DMS53 treated with DMSO at 0.1 percent for 48 hours (cell line): ENCODE data around the gene CACNG6.

Source experiments
- DNase-seq: peaks from one replicate; lab custom pipeline; 2025; ENCODE audit not compliant: unreplicated experiment; lab: John Stamatoyannopoulos, UW

CACNG6 gene

GRCh38 chr19:53966931-53967330 is 24.5 kb upstream of the CACNG6 start:
- DNase-seq, result no peak

- no peak for DNase-seq
Measured at GRCh38 chr19:53969366-53969765, 22.1 kb upstream of the CACNG6 start.

DNA sequence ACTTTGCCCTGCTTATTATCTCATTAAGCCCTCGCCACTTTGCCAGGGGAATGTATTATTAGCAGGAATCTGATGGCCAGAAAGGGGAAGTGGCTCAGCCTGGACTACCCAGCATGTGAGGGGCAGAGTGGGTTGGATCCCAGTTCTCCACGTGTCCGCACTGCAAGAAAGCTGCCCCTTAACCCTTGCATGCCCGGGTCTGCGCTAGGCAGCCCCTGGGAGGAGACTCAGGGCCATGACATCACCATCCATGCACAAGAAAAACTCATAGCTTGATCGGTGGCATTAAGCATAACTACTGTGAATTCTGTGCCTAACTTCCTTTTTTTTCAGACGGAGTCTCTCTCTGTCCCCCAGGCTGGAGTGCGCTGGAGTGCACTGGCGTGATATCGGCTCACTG is 19.8 kb upstream of the CACNG6 start:
- no peak for DNase-seq

DNA sequence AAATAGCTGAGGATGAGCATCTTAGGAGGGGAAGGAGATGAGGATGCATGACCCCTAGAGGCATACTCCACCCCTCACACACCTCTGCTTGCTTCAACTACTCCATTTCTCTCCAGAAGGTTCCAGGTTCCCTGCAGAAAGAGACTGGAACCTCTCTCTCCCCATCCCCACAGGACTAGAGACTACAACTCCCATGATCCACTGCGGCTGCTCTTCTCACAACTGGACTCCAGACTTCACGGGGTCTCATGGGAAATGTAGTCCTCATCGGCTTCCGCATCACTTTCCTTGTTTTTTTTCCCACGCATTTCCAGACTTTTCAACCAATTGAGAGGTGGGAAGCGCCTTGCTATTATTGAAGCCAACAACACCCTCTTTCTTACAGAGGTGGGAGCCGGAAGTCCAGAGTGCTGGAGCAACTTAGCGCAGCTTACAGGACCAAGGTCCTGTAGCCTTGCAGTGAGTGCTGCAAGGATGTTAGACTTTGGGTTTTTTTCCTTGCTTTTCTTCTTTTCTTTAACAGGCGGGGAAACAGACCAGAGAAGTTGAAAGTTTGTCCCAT is 13.9 kb upstream of the CACNG6 start:
- DNase-seq, result no peak

GRCh38 chr19:53977991-53978731 is 13.3 kb upstream of the CACNG6 start:
- DNase-seq, result no peak

DNA sequence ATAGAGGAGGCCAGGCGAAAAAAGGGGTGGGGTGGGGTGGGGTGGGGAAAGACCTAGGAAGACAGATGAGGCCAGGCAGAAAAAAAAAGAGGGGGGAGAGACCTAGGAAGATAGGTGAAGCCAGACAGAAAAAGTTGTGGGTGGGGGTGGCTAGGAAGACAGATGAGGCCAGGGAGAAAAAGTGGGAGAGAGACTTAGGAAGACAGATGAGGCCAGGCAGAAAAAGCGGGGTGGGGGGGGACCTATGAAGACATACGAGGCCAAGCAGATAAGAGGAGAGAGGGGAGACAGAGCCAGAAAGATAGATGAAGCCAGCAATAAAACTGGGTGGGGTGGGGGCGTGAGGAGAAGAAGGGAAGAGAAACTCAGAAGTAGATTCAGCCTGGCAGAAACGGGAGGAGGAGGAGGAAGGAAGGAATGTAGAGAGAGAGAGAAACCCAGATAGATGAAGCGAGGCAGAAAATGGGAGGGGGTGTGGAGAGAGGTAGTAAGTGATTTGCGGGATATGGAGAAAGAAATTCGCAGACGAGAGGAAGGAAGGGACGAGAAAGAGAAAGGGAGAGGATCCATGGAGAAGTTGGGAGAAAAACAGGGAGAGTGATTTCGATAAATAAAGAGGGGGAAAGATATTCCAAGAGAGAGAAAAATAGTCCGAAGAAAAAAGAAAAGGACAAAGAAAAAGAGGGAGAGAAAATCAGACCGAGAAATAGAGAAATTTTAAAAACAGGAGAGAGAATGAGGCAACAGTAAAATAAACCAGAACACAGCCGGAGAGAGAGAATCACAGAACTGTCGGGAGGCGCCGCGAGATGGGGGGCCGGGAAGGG is 12.2 kb upstream of the CACNG6 start:
- no peak for DNase-seq

DNA sequence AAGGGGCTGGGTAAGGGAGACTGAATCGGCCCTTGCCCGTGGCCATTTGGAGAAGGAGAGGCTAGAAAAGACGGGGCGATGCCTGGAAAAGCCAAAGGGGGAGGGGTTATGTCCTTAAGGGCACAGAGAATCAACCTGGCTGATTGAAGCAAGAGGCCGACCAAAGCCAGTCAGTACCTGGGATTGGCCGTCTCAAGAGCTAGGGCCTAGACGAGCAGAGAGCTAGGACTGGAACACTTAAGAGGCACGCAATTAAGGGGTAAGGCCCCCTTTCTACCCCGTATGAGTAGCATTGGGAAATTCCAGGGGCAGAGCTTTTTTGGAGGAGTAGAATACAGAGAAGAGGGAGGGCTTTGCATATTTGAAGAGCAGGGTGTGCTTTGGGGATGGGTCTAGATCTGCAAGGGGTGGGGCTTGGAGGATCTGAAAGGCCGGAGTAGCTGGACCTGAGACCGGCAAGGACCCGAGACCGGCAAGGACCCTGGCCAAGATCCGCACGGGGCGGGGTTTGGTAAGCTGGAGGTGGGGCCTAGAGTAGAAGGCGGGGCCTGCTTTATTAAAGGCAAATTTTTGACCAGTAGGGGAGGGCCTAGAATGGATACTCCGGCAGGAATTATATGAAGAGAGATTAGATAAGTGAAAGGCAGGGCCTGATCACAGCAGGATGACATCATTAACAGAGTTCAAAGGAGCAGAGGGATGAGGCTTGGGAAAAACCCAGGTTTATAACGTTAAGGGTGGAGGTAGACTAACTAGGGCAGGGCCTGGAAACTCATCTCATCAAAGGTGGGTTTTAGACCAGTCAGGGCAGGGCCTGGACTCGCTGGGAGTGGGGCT is 10.7 kb upstream of the CACNG6 start:
- no peak for DNase-seq

GRCh38 chr19:53981376-53981951 is 10.0 kb upstream of the CACNG6 start:
- DNase-seq, result no peak

DNA sequence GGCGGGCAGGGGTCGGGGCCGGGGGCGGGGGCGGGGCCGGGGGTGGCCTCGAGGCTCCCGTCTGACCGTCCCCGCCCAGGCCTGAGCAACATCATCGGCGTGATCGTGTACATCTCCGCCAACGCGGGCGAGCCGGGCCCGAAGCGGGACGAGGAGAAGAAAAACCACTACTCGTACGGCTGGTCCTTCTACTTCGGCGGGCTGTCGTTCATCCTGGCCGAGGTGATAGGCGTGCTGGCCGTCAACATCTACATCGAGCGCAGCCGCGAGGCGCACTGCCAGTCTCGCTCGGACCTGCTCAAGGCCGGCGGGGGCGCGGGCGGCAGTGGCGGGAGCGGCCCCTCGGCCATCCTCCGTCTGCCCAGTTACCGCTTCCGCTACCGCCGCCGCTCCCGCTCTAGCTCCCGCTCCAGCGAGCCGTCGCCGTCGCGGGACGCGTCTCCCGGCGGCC is 9.4 kb upstream of the CACNG6 start:
- no peak for DNase-seq

GRCh38 chr19:53982611-53983010 is 8.8 kb upstream of the CACNG6 start:
- no peak for DNase-seq

DNA sequence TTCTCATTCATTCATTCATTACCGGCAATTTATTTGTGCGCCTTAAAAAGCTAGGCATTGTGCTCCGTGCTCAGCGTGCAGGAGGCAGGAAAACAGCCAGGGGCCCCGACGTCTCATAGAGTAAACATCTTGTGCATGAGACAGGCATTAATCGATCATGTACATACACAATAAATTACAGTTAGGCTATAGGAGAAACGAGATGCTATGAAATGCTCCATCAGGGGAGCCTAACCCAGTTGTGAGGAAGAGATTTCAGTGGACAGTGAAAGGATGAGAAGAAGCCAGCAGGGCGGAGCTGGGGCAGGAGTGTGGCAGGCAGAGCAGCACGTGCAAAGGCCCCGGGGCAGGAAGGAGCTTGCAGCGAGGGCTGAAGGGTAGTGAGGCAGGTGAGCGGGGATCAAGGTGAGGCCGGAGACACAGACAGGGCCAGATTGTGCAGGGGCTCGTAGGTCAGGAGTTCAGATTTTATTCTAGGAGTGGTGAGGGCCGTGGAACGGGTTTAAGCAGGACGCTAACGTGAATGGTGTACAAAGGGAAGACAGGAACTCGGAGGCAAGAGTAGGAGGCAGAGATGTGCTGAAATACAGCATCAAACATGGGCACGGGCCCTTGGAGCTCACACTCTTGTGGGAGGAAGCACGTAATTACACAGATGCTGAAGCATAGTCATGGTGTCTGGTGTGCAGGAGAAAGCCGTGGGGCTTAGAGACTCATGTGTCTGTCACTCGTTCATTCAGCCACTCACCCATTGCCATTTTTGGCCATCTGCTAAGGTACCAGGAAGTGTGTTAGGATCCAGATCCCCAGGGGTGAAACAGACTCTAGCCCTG is 7.8 kb upstream of the CACNG6 start:
- DNase-seq, result no peak

DNA sequence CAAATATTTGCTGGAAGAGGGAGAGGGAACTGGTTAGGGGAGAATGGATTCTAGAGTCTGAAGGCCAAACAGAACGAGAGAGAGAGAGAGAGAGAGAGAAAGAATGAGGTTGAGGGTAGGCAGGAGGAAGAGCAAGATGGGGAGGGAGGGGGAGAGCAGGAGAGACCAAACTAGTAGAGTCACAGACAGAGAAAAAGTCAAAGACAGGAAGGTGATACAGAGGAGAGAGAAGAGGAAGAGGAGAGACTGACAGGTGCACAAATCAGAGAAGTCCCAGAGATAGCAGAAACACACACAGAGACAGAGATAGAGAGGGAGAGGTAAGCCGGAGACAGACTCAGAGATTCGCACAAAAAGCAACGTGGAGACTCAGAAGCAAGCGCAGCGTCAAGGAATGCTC is 5.6 kb upstream of the CACNG6 start:
- no peak for DNase-seq

DNA sequence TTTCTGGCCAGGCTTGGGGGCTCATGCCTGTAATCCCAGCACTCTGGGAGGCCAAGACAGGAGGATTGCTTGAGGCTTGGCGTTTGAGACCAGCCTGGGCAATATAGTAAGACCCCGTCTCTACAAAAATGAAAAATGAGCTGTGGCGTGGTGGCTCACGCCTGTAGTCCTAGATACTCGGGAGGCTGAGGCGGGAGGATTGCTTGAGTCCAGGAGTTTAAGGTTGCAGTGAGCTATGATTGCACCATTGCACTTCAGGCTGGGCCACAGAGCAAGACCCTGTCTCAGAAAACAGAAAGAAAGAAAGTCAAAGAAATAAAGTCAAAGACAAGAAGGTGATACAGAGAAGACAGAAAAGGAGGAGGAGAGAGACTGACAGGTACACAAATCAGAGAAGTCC is 2.5 kb upstream of the CACNG6 start:
- no peak for DNase-seq

- no peak for DNase-seq
Measured at GRCh38 chr19:53989600-53990533, 1.6 kb upstream of the CACNG6 start.

DNA sequence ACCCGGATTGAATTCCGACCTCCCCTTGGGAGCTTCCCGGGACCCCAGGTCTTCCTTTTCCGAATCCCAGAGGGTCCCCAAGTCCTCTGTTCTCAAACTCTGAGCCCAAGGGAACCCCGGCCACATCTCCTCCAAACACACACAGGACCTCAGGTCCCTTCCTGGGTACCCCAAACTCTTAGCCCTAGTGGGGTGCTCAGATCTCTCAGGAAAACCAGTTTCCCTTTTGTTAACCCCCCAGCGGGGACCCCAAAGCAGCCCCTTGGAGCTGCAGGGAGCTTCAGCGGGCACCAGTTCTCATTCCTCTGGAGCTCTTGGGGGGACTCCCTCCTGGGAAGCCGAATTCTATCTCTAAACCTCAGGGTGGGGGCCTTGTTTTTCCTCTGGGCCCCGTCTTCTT is 774 bp downstream of the CACNG6 start:
- DNase-seq, result no peak

DNA sequence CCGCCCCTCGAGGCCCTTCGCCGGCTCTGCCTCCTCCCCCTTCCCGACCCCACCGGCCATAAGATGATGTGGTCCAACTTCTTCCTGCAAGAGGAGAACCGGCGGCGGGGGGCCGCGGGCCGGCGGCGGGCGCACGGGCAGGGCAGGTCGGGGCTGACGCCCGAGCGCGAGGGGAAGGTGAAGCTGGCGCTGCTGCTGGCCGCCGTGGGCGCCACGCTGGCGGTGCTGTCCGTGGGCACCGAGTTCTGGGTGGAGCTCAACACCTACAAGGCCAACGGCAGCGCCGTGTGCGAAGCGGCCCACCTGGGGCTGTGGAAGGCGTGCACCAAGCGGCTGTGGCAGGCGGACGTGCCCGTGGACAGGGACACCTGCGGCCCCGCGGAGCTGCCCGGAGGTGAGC is 1.4 kb downstream of the CACNG6 start:
- DNase-seq, result no peak

DNA sequence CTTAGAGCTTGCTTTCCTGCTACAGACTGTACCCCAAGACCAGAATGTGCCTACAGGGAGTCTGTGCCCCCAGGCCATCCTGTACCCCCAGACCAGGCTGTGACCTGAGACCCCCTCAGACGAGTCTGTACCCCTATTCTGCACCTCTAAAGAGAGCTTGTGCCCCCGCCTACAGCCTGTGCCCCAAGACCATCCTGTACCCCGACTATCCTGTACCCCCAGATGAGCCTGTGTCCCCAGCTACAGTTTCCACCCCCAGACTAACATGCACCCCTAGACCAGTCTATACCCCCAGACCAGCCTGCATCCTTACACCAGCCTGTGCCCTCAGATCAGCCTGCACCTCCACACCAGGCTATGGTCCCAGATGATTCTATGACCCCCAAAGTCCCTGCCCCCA is 2.0 kb downstream of the CACNG6 start:
- no peak for DNase-seq

GRCh38 chr19:53994811-53995210 is 3.4 kb downstream of the CACNG6 start:
- no peak for DNase-seq

- no peak for DNase-seq
Measured at GRCh38 chr19:53998223-53998622, 6.8 kb downstream of the CACNG6 start.
